KOPT-K1 (cell line): ENCODE measurements around the gene SPAM1.

Experiments used
- H3K27ac ChIP-seq: fragments of 200-600 bp; sonication (generic); 2 replicates; pipeline ENCODE4 v1.5.1; 2016; ENCODE audit warnings: antibody characterized with exemption, mild to moderate bottlenecking, low read depth, low read length; ENCODE audit not compliant: poor library complexity, severe bottlenecking
- H3K36me3 ChIP-seq: fragments of 200-600 bp; sonication (generic); 2 replicates; pipeline ENCODE4 v1.5.1; 2017; ENCODE audit warnings: antibody characterized with exemption, mild to moderate bottlenecking, low read length, moderate library complexity; ENCODE audit not compliant: insufficient read depth
- H3K9me3 ChIP-seq: fragments of 200-600 bp; sonication (generic); 2 replicates; pipeline ENCODE4 v1.5.1; 2017; ENCODE audit warnings: antibody characterized with exemption, low read length, mild to moderate bottlenecking; ENCODE audit not compliant: insufficient read depth, poor library complexity, severe bottlenecking

The SPAM1 gene

DNA sequence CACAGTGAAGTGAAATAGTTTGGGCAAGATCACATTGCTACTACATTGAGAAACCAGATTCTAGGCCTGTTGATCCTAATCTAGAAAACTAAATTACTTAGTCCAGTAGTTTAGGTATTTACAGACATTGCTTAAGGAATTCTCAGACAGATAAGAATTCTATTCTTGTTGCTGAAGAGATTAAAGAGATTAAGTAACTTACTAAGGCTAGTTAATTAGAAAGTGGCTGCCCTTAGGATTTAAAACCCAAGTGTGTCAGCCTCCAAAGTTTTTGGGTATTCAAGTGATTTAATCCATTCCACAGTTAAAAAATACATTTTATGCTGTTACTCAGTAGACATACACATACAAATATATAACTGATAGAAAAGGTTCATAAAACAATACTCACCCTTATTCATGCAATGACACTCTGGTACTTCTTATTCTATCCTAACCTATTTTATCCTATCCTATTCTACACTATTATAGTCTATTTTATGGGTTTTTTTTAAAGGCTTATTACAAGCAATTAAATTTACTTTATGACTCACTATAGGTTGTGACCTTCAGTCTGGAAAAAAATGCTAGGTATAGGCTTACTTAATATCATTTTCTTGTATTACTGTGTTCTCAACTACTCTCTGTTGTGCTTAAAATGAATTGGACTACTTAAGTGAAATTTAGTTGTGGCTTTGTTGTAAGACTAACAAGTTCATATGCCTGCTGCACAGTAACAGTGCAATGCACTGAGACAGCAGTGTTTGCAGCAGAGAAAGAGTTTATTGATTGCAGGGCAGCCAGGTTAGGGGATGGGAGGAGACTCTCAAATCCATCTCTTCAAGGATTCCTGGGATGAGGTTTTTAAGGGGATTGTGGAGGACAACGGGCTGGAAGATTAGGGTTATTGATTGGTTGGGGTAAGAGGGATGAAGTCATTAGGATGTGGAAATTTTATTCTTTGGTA lies 10.7 kb downstream of the SPAM1 start:
- no peaks in the 10 kb centered on the region for H3K36me3 ChIP-seq
- H3K27ac ChIP-seq: no peak overlapping the region
- H3K9me3 ChIP-seq: no peaks in the 10 kb centered on the region

DNA sequence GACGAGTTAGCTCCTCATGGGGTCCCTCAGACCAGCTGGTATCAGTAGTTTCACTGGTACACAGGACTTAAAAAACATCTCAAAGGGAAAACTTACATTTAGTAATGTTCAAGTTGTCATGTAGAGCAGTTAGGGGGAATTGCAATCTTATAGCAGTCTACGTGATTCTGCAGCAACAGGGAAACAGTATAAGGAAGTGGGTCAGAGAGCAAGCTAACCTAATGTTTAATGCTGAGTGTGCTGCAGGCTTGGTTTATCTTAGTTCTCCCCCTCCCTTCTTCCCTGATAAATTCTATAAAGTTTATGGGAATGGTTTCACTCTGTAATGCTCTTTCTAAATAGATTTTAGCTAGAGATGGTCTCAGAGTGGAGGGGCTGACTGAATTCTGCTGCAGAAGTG lies 11.3 kb downstream of the SPAM1 start:
- H3K36me3 ChIP-seq: no peaks in the 10 kb centered on the region
- no peaks in the 10 kb centered on the region for H3K9me3 ChIP-seq
- H3K27ac ChIP-seq: no peak overlapping the region

DNA sequence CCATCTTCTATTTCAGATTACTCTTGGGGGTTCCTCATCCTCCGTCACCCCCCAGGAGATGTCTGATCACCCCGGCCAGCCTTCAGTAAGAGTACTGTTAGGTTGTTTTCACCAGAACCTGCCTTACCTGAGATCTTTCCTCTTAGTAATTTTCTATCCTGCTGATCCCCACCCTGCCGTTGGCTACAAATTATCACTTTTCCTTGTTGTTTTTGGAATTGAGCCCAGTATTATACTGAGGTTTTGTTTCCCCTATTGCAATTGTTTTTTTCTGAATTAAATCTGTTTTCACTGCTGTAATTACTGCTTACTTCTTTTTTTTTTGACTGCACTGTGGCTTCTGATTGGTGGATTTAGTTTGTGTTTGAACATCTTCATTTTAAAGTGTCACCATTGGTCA lies 14.7 kb downstream of the SPAM1 start:
- Histone ChIP-seq H3K27ac (no peak overlapping the region), H3K9me3 (no peaks in the 10 kb centered on the region), H3K36me3 (no peaks in the 10 kb centered on the region)

DNA sequence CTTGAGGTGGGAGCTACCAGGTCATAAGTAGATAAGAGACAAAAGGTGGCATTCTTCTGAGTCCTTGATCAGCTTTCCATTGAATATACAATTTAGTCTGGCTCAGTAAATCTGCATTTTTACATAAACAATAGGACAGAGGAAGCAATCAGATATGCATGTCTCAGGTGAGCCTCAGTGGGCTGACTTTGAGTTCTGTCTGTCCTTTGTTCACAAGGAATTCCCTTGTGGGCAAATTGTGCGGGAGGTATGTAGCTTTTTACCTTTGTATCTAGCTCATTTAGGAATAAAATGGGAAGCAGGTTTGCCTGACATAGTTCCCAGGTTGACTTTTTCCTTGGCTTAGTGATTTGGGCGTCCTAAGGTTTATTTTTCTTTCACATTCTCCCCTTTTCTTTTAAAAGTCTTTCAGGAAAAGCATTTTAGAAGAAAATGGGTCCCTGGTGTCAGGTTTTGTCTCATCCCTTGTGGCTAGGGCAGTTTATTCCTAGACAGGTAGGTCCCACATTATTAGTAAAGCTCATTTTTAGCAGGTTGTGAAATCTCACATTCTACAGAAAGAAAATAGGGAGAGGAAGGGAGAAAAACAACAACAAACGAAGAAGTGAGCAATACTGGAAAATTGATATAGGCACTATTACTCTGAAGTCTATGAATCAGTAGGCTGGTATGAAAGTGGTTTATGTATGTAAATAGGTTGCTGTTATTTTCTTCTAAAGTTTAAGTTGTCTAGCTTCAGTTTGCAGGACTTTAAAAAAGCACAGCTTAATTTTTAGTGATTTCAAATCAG lies 16.5 kb downstream of the SPAM1 start:
- Histone ChIP-seq H3K9me3 (no peaks in the 10 kb centered on the region), H3K36me3 (no peaks in the 10 kb centered on the region), H3K27ac (no peak overlapping the region)

DNA sequence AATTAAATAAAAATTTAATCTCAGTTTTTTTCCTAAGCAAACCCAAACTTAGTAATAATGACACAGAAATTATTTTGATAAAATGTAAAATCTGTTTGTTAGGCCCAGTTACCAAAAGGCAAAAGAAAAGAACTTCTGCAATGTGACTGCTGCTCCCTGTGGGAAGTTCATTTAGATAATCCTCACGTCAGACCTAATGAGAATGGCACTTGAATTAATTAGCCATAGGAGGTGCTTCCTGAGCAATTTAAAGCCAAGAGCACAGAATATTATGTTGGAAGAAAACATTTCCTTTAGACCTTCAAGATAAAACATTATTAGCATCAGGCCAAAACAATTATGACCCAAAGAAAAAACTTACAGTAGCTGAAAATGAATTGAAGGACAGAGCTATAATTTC lies 19.4 kb downstream of the SPAM1 start:
- H3K36me3 ChIP-seq: no peaks in the 10 kb centered on the region
- H3K27ac ChIP-seq: no peak overlapping the region
- no peaks in the 10 kb centered on the region for H3K9me3 ChIP-seq

DNA sequence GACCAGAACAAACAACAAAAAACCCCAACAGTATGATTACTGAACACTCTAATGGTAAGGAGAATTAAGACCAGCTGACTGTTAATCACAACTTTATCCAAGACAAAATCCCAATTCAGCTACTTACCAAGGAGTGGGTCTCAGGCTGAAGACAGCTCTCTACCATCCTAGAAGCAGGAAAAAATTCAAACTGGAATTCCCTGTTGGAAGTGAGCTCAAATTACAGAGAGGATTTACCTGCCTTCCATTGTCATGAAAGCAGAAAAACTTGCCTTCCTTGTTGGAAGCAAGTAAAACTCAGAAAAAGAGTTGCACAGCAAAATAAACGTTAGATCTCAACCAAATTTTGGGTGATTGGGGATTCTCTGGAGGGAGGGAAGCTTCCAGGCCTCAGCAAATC lies 20.9 kb downstream of the SPAM1 start:
- Histone ChIP-seq H3K27ac (no peak overlapping the region), H3K36me3 (no peaks in the 10 kb centered on the region), H3K9me3 (no peaks in the 10 kb centered on the region)

DNA sequence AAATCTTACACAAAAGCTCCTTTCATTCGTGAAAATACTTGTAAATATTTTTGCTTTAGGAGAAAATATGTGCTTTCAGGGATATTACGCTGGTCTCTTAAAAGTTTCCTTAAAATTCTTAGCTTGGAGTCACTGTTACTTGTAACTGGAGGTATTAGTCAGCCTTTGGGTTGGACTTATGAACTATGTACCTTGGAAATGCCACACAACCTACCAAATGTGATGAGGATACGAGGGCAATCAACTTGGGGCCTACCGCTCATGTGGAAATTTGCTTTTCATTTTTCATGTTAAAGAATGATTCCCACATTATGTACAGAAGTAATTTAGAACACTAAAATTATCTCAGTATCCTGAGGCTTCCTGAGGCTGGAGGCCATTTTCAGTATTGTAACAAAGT lies 23.1 kb downstream of the SPAM1 start:
- Histone ChIP-seq H3K36me3 (no peaks in the 10 kb centered on the region), H3K9me3 (no peaks in the 10 kb centered on the region), H3K27ac (no peak overlapping the region)

DNA sequence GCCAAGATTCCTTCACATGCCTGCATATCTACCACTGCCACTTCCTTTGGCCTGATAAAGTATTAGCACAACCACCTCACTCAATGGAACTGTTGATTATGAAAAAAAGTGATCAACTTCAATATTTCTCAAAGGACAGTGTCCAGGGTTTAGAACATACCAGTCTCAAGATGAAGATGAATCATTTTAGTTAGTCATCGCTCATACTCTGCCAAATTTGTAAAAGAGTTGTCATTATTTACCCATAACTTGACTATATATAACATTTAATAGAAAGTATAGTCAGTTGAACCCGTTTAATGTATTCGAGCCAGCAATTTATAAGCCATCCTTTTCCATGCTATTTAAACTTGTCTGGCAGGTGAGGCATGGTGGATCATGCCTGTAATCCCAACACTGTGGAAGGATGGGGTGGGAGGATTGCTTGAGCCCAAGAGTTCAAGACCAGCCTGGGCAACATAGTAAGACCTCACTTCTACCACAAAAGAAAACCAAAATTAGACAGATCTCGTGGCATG lies 33.2 kb downstream of the SPAM1 start:
- Histone ChIP-seq H3K36me3 (no peaks in the 10 kb centered on the region), H3K27ac (no peak overlapping the region), H3K9me3 (no peaks in the 10 kb centered on the region)

DNA sequence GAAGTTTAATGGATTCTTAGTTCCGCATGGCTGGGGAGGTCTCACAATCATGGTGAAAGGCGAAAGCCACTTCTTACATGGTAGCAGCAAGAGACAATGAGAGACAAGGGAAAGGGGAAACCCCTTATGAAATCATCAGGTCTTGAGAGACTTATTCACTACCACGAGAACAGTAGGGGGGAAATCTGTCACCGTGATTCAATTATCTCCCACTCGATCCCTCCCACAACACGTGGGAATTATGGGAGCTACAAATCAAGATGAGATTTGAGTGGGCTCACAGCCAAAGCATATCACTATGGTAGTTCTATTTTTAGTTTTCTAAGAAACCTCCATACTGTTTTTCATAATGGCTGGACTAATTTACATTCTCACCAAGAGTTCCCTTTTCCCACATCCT lies 36.7 kb downstream of the SPAM1 start:
- Histone ChIP-seq H3K27ac (no peak overlapping the region), H3K36me3 (no peaks in the 10 kb centered on the region), H3K9me3 (no peaks in the 10 kb centered on the region)

DNA sequence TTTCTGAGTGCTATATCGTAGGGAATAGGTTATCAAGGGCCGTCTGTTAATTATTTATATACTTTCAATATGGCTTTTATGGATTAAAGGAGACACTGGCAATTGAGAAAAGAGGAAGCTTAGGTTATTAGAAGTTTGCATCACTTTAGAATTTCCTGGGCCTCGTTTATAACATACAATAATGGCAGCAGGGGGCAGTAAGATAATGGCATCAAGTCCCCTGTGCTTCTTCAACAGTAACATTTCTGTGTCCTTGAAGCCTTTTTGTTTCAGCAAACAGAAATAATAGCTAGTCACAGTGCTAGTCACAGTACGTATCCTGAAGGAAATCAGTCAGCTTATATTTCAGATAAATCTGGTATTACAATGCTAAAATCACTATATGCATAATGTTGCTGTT lies 41.9 kb downstream of the SPAM1 start:
- Histone ChIP-seq H3K9me3 (no peaks in the 10 kb centered on the region), H3K27ac (no peak overlapping the region), H3K36me3 (no peaks in the 10 kb centered on the region)

DNA sequence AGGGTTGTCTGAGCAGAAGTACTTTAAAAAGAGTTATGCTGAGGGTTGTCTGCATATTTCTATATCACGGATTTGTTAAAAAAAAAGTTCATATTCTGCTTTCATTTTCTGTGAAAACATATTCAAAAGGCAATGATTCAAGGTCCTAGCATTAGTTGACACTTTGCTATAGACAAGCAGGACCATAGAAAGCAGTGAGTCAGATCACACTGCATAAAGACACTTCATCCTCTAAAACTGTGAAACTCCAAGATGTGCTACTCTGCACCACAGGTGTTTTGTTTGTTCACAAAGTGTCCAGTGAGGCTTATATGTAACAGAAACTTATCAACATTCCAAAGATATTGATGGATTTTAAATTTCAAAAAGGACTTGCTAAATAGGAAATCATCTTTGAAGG lies 47.0 kb downstream of the SPAM1 start:
- no peak overlapping the region for H3K27ac ChIP-seq

DNA sequence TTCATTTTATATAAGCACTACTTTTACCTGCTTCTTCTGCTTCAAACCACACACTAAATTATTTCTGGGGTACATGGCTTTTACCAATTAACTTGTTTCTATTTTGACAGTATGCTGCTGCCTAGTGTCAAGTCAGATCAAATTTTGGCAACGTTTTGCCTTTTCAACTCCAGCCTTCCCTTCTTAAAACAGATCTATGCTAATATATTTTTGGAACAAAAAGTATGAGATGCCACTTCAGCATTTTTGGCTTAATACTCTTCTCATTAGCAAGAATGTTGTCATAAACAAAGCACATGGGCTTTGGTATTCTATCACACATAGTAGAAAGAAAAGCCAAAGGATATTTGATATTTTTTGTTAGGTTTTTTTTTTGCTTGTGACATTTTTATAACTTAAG lies 47.8 kb downstream of the SPAM1 start:
- no peaks in the 10 kb centered on the region for H3K36me3 ChIP-seq
- no peak overlapping the region for H3K27ac ChIP-seq
- no peaks in the 10 kb centered on the region for H3K9me3 ChIP-seq

More for the DNA sequence above, 47.0 kb downstream of the SPAM1 start:
- Histone ChIP-seq H3K36me3 (no peaks in the 10 kb centered on the region), H3K9me3 (no peaks in the 10 kb centered on the region)

DNA sequence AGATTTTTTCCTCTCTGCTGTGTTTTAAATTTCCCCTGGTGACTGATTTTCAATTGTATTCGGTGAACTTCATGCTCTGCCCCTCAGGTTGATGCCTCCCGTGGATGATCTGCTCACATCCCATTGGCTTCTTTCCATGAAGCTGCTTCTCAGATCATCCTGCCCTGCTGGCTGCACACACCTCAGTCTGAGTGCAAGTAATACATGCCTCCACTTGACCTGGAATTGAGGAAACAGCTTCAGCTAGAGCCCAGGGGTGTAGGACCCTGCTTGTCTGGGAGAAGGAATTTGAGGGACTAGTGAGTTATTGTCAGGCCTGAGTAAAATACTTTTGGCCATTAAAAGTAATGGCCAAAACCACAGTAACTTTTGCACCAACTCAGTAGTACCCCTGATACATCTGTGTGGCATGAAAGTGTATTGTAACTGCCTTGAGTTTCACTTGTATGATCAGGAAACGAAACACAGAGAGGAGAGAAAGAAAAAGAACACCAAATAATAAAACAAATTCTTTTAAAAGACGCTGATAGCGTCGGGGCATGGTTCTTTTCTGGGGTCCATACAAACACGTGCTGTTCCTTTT lies 49.4 kb downstream of the SPAM1 start:
- Histone ChIP-seq H3K27ac (no peak overlapping the region), H3K9me3 (no peaks in the 10 kb centered on the region), H3K36me3 (no peaks in the 10 kb centered on the region)

DNA sequence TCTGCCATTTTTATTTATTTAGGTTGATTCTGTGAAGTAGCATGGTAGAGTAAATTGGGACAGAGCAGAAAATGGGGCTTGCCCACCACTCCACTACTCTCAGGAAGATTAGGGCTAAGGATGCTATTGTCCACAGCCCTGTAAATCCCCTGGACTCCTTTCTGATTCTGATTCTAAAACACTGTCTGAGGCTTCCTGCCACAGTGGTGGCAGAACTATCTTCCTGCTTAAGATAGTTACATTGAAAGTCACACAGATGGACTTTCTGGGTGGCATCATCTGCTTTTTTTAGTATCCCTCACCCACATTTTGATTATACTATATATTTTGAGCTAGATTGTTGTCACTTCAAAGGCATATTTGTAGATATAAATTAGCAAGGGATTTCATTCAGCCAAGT lies 50.0 kb downstream of the SPAM1 start:
- no peaks in the 10 kb centered on the region for H3K9me3 ChIP-seq
- H3K27ac ChIP-seq: no peak overlapping the region
- no peaks in the 10 kb centered on the region for H3K36me3 ChIP-seq

DNA sequence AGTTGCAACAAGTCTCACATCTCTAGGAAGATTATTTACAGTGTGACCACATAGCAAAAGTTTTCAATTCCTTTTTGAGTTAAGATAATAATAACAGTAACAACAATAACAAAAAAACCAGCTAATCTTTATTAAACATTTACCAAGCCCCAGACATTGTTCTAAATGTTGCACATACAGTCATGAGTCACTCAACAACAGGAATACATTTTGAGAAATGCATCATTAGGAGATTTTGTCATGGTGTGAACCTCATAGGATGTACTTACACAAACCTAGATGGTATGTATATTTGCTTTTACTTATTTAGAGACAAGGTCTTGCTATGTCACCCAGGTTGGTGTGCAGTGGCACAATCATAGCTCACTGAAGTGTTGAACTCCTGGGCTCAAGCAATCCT lies 52.0 kb downstream of the SPAM1 start:
- H3K9me3 ChIP-seq: no peaks in the 10 kb centered on the region
- H3K27ac ChIP-seq: no peak overlapping the region
- no peaks in the 10 kb centered on the region for H3K36me3 ChIP-seq
